GM04503 (cell line): ENCODE results near the gene KDSR.

Source experiments
- DNase-seq: peaks from one replicate; pipeline ENCODE4 v3.0.0-alpha.2; 2012; ENCODE audit warnings: low read depth

The KDSR gene

DNA sequence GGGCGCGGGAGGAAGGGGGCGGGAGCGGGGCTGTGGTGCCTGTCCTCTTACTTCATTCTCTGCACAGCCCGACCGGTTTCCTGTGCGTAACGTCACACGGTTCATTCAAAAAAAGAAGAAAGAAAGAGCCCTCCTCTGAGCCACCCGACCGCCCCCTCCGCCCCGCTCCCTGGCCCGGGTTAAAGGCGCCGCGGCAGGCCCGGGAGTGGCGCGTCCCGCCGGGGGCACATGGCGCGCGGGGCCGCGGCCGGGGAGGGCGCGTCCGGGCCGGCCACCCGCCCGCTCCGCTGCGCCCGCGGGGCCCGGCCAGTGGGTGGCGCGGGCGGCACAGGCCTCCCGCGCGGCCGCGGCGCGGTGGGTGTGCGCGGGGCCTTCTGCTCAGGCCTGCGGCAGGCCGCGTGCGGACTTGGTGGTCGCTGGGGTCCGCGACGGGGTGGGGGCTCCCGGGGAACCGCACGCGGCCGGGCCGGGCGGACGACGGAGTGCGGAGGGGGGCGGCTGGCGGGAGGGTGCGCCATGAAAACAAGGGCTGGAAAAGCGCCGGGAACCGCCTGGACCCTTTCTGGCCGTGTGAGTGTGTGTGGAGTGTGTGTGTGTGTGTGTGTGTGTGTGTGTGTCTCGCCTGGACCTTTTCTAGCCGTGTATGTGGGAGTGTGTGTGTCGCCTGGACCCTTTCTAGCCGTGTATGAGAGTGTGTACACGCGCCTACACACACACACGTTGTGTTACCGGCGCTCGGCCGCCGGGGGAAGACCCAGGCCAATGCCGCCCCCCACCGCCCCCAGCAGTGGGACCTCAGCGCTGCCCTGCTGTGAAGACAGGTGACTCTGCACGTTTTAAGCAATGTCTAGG is 46.7 kb downstream of the KDSR start:
- no peak for DNase-seq

DNA sequence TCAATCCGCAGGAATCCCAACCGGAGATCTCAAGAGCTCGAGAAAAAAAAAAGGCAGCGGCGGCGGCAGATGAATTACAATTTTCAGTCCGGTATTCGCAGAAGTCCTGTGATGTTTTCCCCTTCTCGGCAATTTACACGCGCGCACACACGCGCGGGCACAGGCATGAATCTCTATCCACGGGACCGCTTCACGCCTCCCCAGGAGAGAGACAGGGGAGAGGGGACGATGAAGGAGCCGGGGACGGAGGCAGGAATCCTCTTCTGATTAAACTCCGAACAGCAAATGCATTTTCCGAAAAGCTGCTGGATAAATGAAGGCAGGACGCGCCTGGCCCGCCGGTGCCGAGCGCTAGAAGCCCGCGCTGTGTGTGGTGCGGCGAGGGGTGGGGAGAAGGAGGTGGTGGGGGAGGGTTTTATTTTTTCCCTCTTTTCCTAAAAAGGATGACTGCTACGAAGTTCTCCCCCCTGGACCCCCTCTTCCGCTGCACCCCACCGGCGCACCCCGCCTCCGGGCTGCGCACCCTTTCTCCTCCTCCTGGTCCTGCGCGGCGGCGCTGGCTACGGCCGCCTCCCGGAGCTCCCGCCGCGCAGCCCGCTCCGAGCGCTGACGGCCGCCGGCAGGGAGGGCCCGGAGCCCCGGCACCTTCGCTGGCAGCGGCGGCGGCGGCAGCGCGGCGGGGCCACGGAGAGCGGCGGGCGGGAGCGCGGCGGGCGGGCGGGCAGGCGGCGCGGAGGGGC is 47.5 kb downstream of the KDSR start, which contains the start of gene BCL2:
Gene BCL2 (minus strand): TSS at position 387 of the 740 bp plus-strand sequence.
- no peak for DNase-seq

DNA sequence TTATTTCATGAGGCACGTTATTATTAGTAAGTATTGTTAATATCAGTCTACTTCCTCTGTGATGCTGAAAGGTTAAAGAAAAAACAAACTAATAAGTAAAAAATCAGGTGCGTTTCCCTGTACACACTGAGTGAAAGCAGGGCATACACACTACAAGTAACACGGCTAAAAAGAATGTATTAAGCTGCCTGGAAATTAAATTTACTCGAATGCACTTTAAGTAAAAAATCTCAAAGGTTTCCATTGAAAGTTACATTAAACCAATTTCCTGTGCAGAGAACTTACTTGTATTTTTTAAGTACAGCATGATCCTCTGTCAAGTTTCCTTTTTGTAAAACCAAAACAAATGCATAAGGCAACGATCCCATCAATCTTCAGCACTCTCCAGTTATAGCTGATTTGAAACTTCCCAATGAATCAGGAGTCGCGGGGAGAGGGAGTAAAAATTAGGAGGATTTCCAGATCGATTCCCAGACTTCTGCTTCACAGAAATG is 48.1 kb downstream of the KDSR start:
- no peak for DNase-seq

DNA sequence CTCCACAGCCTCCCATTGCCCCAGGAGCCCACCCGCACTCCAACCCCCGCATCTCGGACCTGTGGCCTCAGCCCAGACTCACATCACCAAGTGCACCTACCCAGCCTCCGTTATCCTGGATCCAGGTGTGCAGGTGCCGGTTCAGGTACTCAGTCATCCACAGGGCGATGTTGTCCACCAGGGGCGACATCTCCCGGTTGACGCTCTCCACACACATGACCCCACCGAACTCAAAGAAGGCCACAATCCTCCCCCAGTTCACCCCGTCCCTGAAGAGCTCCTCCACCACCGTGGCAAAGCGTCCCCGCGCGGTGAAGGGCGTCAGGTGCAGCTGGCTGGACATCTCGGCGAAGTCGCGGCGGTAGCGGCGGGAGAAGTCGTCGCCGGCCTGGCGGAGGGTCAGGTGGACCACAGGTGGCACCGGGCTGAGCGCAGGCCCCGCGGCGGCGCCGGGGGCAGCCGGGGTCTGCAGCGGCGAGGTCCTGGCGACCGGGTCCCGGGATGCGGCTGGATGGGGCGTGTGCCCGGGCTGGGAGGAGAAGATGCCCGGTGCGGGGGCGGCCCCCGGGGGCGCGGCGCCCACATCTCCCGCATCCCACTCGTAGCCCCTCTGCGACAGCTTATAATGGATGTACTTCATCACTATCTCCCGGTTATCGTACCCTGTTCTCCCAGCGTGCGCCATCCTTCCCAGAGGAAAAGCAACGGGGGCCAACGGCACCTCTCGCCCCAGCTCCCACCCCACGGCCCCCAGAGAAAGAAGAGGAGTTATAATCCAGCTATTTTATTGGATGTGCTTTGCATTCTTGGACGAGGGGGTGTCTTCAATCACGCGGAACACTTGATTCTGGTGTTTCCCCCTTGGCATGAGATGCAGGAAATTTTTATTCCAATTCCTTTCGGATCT is 48.8 kb downstream of the KDSR start:
- DNase-seq = no peak

DNA sequence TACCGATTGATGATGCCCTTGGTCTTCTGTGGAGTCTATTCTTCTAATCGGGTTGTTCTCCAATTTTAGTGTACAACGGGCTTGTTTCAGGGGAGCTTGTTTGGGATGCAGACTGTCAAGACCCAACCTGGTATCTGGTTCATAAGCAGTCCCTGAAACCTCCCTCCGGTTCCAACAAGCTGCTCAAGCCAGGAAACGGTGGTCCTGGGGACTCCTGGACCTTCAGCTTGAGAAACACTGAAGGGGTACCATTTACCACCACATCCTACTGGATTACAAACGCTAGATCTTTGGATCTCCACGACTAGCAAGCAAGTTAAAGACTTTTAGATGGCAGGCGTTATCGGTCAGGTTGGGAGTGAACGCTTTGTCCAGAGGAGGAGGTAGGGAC is 49.5 kb downstream of the KDSR start:
- no peak for DNase-seq

DNA sequence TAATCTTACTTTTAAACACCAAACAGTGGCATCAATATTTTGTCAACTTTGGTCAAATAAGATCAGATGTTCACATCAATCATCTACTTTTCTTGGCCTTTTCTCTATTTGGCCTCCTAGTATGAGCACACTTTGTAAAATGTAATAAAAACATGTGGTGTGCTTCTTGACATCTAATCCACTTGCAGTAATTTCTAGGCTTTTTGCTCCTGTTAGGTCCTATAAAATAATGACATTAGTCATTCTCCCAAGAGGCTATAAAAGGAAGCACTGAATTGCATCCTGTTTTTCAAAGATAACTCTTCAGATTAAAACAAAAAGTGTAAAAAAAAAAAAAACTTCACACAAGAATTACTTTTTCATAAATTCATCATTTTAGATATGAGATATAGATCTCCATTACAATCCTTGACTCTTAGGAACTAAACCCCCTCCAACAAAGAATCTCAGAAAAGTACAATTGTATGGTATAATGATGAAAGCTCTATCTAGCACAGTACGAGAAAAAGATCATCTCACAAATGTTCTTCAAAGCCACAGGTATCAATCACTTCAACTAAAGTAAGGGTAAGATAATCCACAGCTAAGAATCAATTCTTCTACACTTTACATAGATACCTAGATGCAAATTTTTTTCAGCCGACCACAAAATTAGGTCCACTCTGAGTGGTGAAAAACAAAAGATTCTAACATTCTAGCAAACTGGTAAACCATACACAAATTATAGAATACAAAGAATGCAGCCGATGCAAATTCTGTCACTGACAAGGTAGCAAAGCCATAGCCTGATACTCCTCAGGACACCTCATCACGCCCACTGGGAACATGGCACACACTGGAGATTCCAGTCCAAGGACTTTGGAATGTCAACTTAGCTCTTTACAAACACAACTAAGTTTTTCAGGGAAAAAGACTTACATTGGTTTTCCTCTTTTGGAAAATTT is 50.1 kb downstream of the KDSR start:
- no peak for DNase-seq

DNA sequence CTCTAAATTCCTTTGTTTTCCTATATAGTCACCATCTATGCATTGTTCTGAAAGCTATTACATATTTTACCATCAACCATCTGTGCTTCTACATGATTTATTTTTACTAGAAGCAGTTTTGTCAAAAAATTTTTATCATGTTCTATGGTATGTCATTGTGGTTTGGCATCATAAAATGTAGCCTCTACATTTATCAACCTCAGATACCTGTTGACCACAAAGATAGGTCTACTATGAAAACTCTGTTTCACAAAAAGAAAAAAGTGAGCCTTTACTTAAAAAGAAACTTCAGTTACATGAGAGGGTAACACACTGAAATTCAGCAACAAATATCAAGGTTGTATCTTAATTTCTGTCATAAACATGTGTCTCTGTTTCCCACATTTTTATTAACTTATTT is 51.1 kb downstream of the KDSR start:
- no peak for DNase-seq

DNA sequence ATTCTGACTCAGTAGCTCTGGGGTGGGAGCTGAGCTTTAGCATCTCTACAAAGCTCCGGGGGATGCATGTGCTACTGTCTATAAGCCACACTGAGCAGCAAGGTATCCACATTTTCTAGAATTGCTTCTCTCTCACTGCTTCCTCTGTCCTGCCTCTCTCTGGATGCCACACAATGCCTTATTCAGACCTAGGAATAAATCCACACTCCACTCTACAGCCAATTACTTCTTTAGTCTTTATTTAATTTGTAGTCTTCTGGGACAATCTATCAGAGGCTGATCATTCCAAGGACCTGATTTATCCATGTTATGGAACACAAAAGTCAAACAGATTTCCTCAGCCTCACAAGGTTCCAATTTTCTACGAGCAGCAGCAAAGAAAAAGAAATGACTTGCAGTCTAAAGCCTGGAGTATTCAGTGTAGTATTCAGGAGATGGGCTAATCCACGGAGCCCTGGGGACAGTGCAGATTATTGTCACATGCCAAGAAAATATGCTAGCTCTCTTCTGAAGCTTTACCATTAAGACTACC is 51.8 kb downstream of the KDSR start:
- DNase-seq = no peak

DNA sequence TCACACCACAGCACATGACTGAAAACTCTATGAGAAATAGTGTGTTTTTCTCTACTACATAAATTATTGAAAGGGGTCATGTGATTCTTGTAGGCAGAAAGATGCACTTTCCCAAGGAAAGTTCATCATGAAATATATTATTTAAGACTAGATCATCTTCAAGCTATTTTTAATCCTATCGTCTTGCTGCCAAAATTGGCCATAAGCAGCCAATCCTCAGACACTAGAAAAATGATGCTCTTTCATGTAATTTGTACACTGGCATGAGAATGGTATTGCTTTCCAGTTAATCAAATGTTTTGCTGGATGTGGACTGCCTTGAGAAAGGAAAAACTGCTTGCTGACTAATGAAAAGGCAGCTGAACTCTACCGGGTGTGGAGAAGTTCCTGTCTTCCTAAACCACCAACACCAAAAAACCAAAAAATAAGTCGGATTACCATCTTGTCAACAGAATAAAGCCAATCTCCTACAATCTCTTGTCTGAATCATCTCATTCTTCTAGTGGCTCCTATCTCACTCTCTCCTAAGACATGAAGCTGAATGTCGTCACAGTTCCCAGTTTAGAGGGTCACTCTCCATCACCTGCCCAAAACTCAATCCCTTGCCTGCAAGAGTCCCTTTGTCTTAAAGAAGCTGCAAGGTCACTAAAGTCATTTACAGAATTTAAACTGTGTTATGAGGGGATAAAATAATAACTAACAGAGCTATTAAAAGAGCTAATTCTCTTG is 52.8 kb downstream of the KDSR start:
- DNase-seq = no peak

DNA sequence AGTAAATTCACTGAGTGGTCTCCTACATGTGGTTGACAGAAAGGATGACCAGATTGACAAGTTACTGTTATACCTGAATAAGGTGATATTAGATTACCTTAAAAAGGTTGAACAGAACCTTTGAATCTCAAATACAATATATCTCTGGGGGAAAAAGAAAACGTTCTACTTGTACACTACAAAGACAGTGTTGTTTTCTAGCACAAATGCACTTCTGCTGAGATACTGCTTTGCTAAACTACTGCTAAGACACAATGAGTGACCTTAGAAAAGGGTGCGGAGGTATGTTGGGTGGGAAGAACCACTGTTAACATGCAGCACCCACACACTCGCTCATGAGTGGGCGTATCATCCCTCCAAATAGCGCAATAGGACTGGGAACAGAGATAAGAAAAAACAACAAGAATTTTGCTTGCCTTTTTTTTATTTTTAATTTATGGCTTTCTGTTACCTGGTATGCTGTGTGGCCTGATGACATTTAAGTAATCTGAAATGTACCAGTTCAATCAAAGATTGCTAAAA is 53.5 kb downstream of the KDSR start:
- DNase-seq = no peak

DNA sequence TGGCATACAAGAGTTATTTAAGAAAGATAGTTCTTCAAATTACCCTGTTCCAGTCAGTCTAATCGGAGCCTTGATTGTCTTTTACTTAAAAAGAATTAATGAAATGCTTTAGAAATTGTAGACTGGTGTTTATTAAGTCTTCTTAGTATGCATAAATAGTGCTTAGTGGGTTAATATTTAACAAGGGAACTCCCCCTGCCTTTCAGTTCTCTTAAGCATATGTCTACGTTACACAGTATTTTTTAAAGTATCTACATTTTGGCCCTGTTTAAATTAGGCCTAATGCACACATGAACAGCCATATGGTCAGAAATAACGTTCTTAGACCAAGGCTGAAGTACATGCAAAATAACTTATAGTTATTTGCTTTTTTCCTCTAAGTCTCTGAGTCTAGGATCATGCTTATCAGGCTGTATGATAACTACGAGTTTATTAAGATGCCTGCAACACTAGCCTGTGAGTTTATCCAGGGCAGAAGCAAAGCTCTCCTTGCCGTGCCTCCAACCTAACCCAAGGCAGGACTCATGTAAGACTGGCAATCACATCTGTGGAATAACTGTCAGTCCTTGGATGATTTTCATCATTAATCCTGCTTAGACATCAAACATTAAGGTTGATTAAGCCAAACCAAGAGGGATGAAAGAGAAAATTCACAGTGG is 54.1 kb downstream of the KDSR start:
- DNase-seq = no peak

DNA sequence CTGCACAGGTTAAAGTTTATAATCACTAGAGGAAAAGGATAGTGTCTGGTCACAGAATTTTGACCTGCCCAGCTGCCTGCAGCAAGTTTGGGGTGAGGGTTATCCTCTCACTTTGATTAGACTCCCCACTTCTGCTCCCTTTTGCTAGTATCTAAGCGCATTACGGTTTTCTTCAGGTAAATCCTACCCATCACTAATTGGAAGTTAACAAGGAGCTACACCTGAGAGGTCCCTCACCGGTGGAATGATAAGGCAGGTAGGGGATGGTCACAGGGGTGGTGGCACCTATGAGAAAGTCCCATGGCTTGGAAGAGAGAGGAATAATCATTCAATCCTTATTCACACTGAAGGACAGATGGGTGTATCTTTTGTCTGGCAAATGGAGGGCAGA is 55.0 kb downstream of the KDSR start:
- DNase-seq = no peak

DNA sequence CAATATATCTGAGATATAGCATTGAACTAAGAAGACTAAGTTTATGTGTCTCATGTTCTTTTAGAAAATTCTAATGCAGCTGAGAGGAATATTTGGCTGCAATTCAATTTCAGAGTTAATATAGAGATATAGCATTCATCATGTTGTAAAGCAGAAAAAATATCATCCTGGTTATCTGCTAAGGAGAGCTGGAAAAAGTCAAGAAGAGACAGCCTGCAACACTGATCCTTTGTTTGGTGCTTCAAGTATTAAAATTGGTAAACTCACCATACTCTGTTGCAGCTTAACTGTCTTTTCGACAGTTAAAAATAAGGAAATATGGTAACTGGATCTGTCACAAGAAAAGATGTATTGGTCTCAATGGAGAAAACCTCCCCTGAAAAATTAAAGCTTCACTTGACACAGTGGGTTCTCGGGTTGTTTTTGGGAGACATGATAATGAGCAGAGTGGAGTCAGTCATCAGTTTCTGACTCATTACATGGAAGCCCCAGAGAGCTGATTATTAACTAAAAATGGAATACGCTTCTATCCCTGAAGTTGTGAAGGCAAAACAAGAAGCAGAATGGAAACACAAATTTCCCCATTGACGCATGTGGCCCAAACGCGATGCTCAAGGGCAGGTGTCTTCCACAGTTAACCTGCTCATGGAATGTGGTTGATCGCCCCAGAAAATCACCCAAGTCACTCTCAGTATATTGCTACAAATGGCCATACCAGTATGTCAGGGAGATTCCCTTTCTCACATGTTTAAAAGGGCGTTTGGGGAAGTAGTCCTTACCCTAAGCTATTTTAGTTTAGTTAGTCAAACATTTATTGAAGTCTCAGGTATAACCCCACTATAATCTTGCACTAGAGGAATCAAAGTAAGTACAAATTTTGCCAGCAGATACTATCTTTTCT is 55.6 kb downstream of the KDSR start:
- DNase-seq = no peak

DNA sequence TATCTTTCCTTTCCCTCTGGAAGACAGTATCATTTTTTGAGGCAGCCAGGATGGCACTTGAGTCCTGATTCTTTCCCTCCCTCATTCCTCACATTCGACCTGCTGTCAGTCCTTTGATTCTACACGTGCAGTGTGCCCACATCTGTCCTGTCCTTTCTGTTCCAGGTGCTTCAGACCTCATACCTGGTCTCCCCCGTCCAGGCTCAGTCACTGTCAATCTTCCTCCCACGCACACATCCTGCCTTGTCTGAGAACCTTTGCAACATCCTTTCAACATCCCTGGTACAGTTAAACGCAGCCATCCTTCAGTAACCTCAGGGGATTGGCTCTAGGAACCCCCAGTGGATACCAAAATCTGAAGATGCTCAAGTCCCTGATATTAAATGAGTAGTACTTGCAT is 57.6 kb downstream of the KDSR start:
- no peak for DNase-seq

DNA sequence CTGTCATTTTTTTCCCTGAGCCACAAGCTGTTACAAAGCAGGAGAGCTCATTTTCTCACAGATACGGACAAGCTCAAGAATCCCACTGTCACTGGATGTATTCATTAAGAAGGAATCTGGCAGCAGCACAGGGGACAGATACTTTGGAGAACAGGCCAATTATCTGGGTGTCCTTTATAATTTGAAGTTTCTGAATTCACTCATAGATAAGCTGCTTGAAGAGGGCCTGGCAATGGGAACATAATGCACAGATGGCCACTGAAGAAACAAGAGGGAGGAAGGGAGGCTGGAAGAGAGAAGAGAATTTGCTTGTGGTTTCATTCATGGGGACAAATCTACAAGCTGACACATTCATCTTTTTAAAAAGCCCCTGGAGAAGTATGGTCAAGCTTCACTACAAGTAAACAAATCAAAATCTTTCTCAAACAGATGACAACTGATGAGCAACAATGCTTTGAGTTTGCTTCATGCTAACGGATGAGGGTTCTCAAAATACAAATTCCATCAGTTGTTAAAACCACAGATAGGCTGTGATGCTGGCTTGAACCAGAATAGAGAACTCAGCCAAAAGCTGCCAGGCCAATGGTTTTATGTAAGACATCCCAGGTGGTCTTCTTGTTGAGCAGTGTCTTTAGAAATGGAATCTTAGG is 59.3 kb downstream of the KDSR start:
- no peak for DNase-seq

DNA sequence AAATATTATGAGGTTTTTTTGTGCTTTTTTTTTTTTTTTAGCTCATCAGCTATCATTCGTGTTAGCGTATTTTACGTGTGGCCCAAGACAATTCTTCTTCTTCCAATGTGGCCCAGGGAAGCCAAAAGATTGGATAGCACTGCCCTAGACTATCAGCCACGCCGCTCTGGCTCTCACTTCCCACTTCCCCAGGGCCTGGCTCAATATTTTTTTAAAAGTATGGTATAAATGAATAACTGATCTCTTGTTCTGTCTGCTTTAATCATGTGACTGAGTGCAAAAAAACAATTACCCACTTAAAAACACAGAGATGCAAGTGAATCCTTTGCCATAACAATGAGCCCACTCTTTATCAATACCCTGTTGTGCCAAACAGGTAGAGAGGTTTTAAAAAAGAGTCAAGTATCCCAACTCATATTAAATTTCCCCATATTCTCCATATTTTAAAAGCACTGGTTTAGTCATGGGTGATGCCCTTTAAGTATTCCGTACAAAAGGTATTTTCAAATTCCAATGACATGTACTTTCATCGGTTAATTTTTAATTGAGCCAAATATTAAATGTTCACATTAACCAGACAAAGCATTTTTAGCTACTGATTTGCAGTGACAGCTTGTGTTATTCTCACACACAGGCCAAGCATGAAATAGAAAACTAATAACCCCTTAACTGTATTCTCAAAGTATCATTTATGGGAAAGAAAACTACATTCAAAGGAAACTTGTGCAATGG is 60.0 kb downstream of the KDSR start:
- no peak for DNase-seq

DNA sequence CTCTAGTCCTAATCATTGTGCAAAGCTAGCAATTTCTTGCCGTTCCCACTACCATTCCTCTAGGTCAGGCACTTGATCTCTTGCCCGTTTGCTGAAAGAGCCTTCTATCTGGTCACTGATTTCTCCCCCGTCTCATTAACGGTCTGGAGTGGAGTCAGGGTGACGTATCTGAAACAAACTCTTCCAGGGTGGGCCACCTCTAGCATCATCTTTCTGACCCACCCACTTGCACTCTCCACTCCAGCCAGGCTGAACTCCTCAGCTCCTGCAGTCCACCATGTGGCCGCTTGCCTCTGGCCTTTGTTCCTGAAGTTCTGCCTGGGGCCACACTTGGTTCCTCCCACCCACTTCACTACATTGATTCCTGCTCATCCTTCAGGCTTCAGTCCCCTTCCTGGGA is 60.8 kb downstream of the KDSR start:
- no peak for DNase-seq
